Sigmoid colon (tissue), 4 donors: ENCODE measurements around the gene CCNL2.
A peak's percentile ranks its signal among the peaks of the same experiment; 100 is the strongest.

Experiments used
- CTCF ChIP-seq, 4 experiments: fragments of 450-650 bp in 3 of 4; fragments of 200-600 bp in 1 of 4; IDR thresholded peaks; one replicate each; pipeline ENCODE4 v1.5.1; 2016 to 2019; ENCODE audit warnings: antibody characterized with exemption in 4 of 4, mild to moderate bottlenecking in 3 of 4, moderate library complexity in 2 of 4
- EP300 ChIP-seq, 4 donors: sonication (generic); formaldehyde crosslinking; IDR thresholded peaks; one replicate each; pipeline ENCODE4 v1.6.1; 2017; ENCODE audit warnings: antibody characterized with exemption in 4 of 4
- POLR2A ChIP-seq, 2 donors: fragments of 450-650 bp; IDR thresholded peaks; one replicate each; pipeline ENCODE4 v1.6.1; 2016; ENCODE audit warnings: antibody characterized with exemption in 2 of 2, mild to moderate bottlenecking in 2 of 2, moderate library complexity in 2 of 2

- TF ChIP-seq CTCF (IDR thresholded peaks at IDR 0.05) (peak; percentile 10 to 49 (median 25)), POLR2A (IDR thresholded peaks at IDR 0.05) (no peak), EP300 (IDR thresholded peaks at IDR 0.05) (no peak)
Measured at GRCh38 chr1:1430114-1430982, 31.2 kb upstream of the CCNL2 start.
